Measurements from ENCODE around the gene RNF11.

DNA sequence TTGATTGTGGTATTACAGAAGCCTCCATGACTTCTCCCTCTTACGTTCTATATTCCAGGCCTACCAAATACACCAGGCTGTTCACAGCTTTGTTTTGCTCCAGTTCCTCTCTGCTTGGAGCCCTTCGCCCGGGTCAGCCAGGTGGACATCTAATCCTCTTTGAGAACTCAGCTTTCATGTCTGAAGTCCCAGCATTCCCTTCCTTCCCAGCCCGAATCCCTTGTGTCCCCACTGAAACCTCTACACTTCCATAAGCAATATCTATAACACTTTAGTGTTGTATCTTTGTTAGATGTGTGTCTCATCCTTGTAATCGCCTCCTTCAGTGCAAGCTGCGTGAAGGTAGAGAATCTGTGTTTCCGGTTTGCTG is 1.9 kb downstream of the RNF11 start:
- TF ChIP-seq, protein P1, sequence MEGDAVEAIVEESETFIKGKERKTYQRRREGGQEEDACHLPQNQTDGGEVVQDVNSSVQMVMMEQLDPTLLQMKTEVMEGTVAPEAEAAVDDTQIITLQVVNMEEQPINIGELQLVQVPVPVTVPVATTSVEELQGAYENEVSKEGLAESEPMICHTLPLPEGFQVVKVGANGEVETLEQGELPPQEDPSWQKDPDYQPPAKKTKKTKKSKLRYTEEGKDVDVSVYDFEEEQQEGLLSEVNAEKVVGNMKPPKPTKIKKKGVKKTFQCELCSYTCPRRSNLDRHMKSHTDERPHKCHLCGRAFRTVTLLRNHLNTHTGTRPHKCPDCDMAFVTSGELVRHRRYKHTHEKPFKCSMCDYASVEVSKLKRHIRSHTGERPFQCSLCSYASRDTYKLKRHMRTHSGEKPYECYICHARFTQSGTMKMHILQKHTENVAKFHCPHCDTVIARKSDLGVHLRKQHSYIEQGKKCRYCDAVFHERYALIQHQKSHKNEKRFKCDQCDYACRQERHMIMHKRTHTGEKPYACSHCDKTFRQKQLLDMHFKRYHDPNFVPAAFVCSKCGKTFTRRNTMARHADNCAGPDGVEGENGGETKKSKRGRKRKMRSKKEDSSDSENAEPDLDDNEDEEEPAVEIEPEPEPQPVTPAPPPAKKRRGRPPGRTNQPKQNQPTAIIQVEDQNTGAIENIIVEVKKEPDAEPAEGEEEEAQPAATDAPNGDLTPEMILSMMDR (IDR thresholded peaks at IDR 0.05; ENCODE audit: insufficient read depth, low read length, poor library complexity, severe bottlenecking) = no peak
- TF ChIP-seq EZH2phosphoT487 (conservative IDR thresholded peaks at IDR 0.05; ENCODE audit: low read length) = no peak
